GM04504 (cell line): ENCODE data around the gene NIF3L1.

Experiments used
- DNase-seq: peaks from one replicate; pipeline ENCODE4 v3.0.0-alpha.2; 2012; ENCODE audit warnings: low read depth

The NIF3L1 gene, protein sequence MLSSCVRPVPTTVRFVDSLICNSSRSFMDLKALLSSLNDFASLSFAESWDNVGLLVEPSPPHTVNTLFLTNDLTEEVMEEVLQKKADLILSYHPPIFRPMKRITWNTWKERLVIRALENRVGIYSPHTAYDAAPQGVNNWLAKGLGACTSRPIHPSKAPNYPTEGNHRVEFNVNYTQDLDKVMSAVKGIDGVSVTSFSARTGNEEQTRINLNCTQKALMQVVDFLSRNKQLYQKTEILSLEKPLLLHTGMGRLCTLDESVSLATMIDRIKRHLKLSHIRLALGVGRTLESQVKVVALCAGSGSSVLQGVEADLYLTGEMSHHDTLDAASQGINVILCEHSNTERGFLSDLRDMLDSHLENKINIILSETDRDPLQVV

DNA sequence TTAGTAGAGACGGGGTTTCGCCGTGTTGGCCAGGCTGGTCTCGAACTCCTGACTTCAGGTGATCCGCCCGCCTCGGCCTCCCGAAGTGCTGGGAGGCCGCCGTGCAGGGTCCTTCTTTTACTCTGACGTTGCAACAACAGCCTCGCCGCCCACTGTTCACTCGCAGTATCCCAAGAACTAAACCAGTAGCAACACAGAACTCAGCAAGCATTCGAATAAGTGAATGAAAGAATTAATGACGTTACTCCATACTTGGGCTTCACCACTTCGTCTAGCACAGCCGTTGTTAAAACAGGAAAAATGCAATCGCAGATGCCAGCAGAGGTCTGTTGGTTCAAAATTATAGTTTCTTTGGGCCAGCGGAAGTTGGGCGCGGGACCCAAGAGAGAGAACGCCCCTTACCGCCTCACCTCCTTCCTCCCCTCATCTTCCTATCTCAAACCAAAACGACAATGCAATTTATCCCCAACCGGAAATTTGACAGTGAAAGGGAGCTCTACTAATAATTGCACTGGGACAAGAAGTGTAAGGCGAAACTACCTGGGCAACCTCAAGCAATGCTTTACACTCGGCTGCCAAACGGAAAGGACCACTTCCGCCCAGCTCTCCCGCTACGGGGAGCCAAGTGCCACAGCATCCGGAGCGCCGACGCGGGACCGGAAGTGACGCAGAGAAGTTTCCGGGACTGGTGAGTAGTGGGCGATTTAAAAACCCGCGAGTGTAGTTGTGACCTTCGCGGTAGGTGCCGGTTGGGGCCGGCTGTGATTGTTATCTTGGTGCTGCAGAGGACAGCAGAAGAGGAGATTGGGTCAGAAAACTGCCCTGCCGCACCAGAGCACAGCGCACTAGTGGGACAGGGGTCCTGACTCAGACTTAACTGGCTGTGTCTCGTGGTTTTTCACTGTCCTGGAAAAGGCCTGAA, at the start of gene NIF3L1, which contains the start of gene PPIL3:
Gene NIF3L1, plus strand, starts transcription at position 668 of the 922 bp plus-strand sequence. CDS start 2,573 bp downstream, outside the sequence.
Gene PPIL3, minus strand, starts transcription at position 374 of the 922 bp plus-strand sequence. CDS start 1,462 bp downstream, outside the sequence.
- DNase-seq = peak; percentile 93

GRCh38 chr2:200839513-200839912, 49.7 kb upstream of the NIF3L1 start:
- DNase-seq = no peak

DNA sequence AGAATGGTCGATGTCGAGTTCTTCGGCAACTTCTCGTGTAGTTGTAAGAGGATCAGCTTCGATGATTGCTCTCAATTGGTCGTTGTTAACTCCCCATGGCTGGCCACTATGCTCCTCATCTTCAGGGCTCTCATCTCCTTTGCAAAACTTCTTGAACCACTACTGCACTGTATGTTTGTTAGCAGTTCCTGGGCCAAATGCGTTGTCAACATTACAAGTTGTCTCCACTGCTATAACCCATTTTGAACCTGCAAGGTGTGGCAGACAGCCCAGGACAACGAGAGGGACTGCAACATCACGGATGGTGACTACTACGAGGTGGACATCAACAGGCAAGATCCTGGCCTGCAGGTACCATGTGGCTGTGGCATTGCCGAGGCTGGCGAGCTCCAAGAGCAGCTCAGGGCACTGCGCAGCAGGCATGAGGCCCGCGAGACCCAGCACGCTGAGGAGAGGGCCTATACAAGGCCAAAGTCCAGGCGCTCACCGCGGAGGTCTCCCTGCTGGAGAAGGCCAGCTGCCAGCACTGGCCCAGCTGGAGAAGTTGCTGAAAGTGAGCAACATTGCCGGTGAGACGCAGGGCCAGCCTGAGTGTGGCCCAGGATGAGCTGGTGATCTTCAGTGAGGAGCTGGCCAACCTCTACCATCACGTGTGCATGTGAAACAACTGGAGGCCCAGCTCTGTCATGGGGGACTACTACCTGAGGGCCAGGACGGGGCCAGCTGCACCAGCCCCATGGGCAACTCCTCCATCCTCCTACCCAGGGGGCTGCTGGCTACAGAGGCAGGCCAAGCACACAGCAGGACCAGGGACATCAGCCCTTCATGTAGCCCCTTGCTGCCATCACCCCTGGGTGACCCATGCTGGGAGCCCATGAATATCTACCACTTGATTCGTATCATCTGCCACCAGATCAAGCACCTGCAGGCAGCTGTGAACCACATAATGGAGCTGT, 44.9 kb upstream of the NIF3L1 start:
- no peak for DNase-seq

DNA sequence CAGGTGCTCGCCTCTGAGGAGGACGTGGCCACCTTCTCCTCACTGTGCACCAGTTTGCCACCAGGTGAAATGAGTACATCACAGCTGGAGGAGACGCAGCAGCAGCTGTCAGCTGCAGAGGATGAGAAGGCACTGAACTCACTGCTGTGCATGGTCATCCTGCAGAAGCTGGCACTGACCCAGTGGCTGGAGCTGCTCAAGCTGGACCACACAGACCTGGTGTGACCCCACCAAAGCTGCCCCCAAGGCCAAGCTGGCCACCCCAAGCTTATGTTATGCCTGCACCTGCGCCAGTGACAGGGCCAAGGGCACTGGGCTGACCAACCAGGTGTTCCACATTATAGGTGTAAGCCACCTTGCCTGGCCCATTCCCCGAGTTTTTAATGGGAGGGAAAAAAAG, 44.0 kb upstream of the NIF3L1 start:
- DNase-seq = no peak

- DNase-seq = no peak
These were observed 43.4 kb upstream of the NIF3L1 start for GRCh38 chr2:200845669-200846325.

GRCh38 chr2:200847269-200847668, 41.9 kb upstream of the NIF3L1 start:
- no peak for DNase-seq

GRCh38 chr2:200847939-200848338, 41.2 kb upstream of the NIF3L1 start:
- DNase-seq = no peak

GRCh38 chr2:200850512-200851256, 38.5 kb upstream of the NIF3L1 start:
- no peak for DNase-seq

- no peak for DNase-seq
These were observed 37.5 kb upstream of the NIF3L1 start for GRCh38 chr2:200851398-200852248.

- DNase-seq = no peak
These were observed 36.6 kb upstream of the NIF3L1 start for GRCh38 chr2:200852605-200853004.

- DNase-seq = no peak
These were observed 32.4 kb upstream of the NIF3L1 start for GRCh38 chr2:200856806-200857205.

GRCh38 chr2:200860092-200860795, 28.9 kb upstream of the NIF3L1 start:
- no peak for DNase-seq

DNA sequence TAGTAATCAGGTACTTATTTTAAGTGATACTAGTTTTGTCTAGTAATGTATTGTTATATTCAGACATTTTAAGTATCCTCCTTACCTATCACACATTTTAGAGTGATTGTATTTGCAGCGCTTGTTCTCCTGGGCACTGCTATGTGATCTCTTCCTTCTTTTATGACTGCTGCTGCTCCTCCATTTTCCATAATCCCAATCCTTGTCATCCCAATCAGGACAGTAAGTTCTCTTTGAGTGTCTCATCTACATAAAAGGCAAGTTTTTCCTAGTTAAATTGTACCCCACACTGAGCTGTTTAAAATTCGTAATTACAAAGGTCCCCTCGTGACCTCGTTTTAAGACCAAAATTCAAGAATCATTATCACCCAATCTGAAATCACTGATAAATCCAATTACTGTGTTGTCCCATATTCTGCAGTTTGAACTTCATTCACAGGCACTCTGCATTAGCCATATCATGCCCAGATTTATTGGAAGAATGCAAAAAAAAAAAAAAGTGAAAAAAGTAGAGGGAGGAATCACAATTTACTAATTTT, 27.5 kb upstream of the NIF3L1 start:
- no peak for DNase-seq

DNA sequence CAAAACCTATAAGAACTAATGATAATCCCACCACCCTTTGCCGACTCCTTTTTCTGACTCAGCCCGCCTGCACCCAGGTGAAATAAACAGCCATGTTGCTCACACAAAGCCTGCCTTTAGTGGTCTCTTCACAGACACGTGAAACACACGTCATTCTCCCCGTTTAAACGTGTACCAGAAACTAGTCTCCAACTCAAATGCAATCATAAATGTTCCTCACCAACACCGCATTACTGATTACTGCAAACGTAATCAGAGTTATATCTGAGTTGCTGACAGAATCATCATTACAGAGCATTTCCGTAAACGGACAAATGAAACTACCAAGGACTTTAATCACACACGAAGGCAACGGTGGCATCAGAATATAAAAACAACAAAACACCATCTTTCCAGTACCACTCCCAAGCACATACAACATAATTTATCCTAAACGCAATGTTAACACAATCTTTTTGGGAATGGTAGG, 26.6 kb upstream of the NIF3L1 start:
- peak; percentile 33 for DNase-seq

- DNase-seq = no peak
These were observed 25.4 kb upstream of the NIF3L1 start for GRCh38 chr2:200863782-200864175.

GRCh38 chr2:200864176-200865034, 24.8 kb upstream of the NIF3L1 start, which contains the start of gene CLK1:
TSS of gene CLK1 (minus strand) at chr2:200864658. CDS start at chr2:200861862, 2,796 bp downstream.
- peak; percentile 84 for DNase-seq

GRCh38 chr2:200869014-200869413, 20.2 kb upstream of the NIF3L1 start:
- DNase-seq = no peak
